ENCODE measurements around the gene HES7. TPM values are rescaled to one million over a fixed set of nuclear protein-coding genes. Genes with fewer than 3 reads are reported as not detected.

The HES7 gene
- total and polyA plus RNA-seq, 2 donors from 2014 or later, result 0.25 TPM; not detected in 1

- H3K36me3 ChIP-seq (ENCODE audit: control insufficient read depth in 2 of 3, insufficient read depth in 3 of 3, low read length in 3 of 3), result no peaks in the 10 kb centered on the region
- no peaks in the 10 kb centered on the region for H3K9me3 ChIP-seq (ENCODE audit: control insufficient read depth in 2 of 3, insufficient read depth in 1 of 3, low read length in 3 of 3)
- DNase-seq (peak in 1 of 5 donors; percentile 53), FAIRE-seq (no peak)
- TF ChIP-seq CTCF (IDR thresholded peaks at IDR 0.05; ENCODE audit: borderline replicate concordance, extremely low read depth, insufficient read depth), result no peak
- intact Hi-C loops (cut with DNase I), result no loop called here
- H3K9ac ChIP-seq (ENCODE audit: low read length in 3 of 3), result no peak overlapping the region
- no peak overlapping the region for H3K4me3 ChIP-seq (ENCODE audit: low read length in 3 of 3)
- peaks cover 0 to 5% (median 0%) of the 10 kb centered on the region in 3 donors for H3K4me1 ChIP-seq (ENCODE audit: control insufficient read depth in 2 of 3, insufficient read depth in 2 of 3, low read depth in 1 of 3, low read length in 3 of 3)
- H3K27me3 ChIP-seq (ENCODE audit: control insufficient read depth, insufficient read depth, low read length), result peaks cover 7% of the 10 kb centered on the region
- H3K27ac ChIP-seq (ENCODE audit: low read depth in 2 of 2, low read length in 2 of 2), result no peak overlapping the region
Observed at GRCh38 chr17:8084250-8084649, 39.7 kb downstream of the HES7 start.

GRCh38 chr17:8082292-8082691 lies 41.6 kb downstream of the HES7 start:
- Histone ChIP-seq H3K27ac (ENCODE audit: low read depth in 2 of 2, low read length in 2 of 2) (no peak overlapping the region), H3K4me1 (ENCODE audit: control insufficient read depth in 2 of 3, insufficient read depth in 2 of 3, low read depth in 1 of 3, low read length in 3 of 3) (peaks cover 0 to 7% (median 0%) of the 10 kb centered on the region in 3 donors), H3K9ac (ENCODE audit: low read length in 3 of 3) (no peak overlapping the region), H3K4me3 (ENCODE audit: low read length in 3 of 3) (no peak overlapping the region), H3K36me3 (ENCODE audit: control insufficient read depth in 2 of 3, insufficient read depth in 3 of 3, low read length in 3 of 3) (no peaks in the 10 kb centered on the region), H3K27me3 (ENCODE audit: control insufficient read depth, insufficient read depth, low read length) (peaks cover 9% of the 10 kb centered on the region), H3K9me3 (ENCODE audit: control insufficient read depth in 2 of 3, insufficient read depth in 1 of 3, low read length in 3 of 3) (no peaks in the 10 kb centered on the region)
- no peak for DNase-seq
- TF ChIP-seq CTCF (IDR thresholded peaks at IDR 0.05; ENCODE audit: borderline replicate concordance, extremely low read depth, insufficient read depth), result no peak
- intact Hi-C loops (cut with DNase I), result no loop called here
- FAIRE-seq, result no peak

GRCh38 chr17:8081876-8082275 lies 42.0 kb downstream of the HES7 start:
- DNase-seq (no peak), FAIRE-seq (no peak)
- Histone ChIP-seq H3K9ac (ENCODE audit: low read length in 3 of 3) (no peak overlapping the region), H3K9me3 (ENCODE audit: control insufficient read depth in 2 of 3, insufficient read depth in 1 of 3, low read length in 3 of 3) (no peaks in the 10 kb centered on the region), H3K27me3 (ENCODE audit: control insufficient read depth, insufficient read depth, low read length) (peaks cover 9% of the 10 kb centered on the region), H3K4me3 (ENCODE audit: low read length in 3 of 3) (no peak overlapping the region), H3K4me1 (ENCODE audit: control insufficient read depth in 2 of 3, insufficient read depth in 2 of 3, low read depth in 1 of 3, low read length in 3 of 3) (peaks cover 0 to 7% (median 0%) of the 10 kb centered on the region in 3 donors), H3K36me3 (ENCODE audit: control insufficient read depth in 2 of 3, insufficient read depth in 3 of 3, low read length in 3 of 3) (no peaks in the 10 kb centered on the region), H3K27ac (ENCODE audit: low read depth in 2 of 2, low read length in 2 of 2) (no peak overlapping the region)
- no peak for TF ChIP-seq CTCF (IDR thresholded peaks at IDR 0.05; ENCODE audit: borderline replicate concordance, extremely low read depth, insufficient read depth)
- intact Hi-C loops (cut with DNase I), result no loop called here

GRCh38 chr17:8080799-8081219 lies 43.1 kb downstream of the HES7 start:
- Histone ChIP-seq H3K36me3 (ENCODE audit: control insufficient read depth in 2 of 3, insufficient read depth in 3 of 3, low read length in 3 of 3) (no peaks in the 10 kb centered on the region), H3K4me3 (ENCODE audit: low read length in 3 of 3) (no peak overlapping the region), H3K9ac (ENCODE audit: low read length in 3 of 3) (no peak overlapping the region), H3K27ac (ENCODE audit: low read depth in 2 of 2, low read length in 2 of 2) (no peak overlapping the region), H3K9me3 (ENCODE audit: control insufficient read depth in 2 of 3, insufficient read depth in 1 of 3, low read length in 3 of 3) (no peaks in the 10 kb centered on the region), H3K27me3 (ENCODE audit: control insufficient read depth, insufficient read depth, low read length) (peaks cover 9% of the 10 kb centered on the region), H3K4me1 (ENCODE audit: control insufficient read depth in 2 of 3, insufficient read depth in 2 of 3, low read depth in 1 of 3, low read length in 3 of 3) (peaks cover 0 to 7% (median 0%) of the 10 kb centered on the region in 3 donors)
- no peak for FAIRE-seq
- intact Hi-C loops (cut with DNase I), result no loop called here
- DNase-seq, result peak in 1 of 5 donors; percentile 69
- no peak for TF ChIP-seq CTCF (IDR thresholded peaks at IDR 0.05; ENCODE audit: borderline replicate concordance, extremely low read depth, insufficient read depth)

All from kidney (tissue), 14 donors.